IMR-90 (cell line): ENCODE results near the gene ADAM12.

Experiments
- MAFK ChIP-seq: IDR thresholded peaks from 2 replicates; pipeline ENCODE4 v1.6.1; 2012; ENCODE audit warnings: low read depth, low read length, improper control_type of control experiment
- MXI1 ChIP-seq: IDR thresholded peaks from 2 replicates; pipeline ENCODE4 v1.6.1; 2012; ENCODE audit warnings: low read depth, mild to moderate bottlenecking, low read length, moderate library complexity, borderline replicate concordance
- POLR2A ChIP-seq: IDR thresholded peaks from 2 replicates; pipeline ENCODE4 v1.6.1; 2012; ENCODE audit warnings: mild to moderate bottlenecking, low read depth, low read length
- RAD21 ChIP-seq: IDR thresholded peaks from 2 replicates; pipeline ENCODE4 v1.6.1; 2012; ENCODE audit warnings: low read length, improper control_type of control experiment
- RCOR1 ChIP-seq: IDR thresholded peaks from 2 replicates; pipeline ENCODE4 v1.6.1; 2012; ENCODE audit warnings: mild to moderate bottlenecking, low read length, improper control_type of control experiment; ENCODE audit not compliant: insufficient replicate concordance
- RFX5 ChIP-seq: IDR thresholded peaks from 2 replicates; pipeline ENCODE4 v1.8.0; 2012; ENCODE audit warnings: low read depth, mild to moderate bottlenecking, low read length, moderate library complexity
- SMC3 ChIP-seq: fragments of 150-350 bp; IDR thresholded peaks from 2 replicates; pipeline ENCODE4 v1.6.1; 2016; ENCODE audit warnings: low read depth, mild to moderate bottlenecking, antibody characterized with exemption, low read length, moderate library complexity
- TF ChIP-seq, protein P1 (sequence below): conservative IDR thresholded peaks from 2 replicates; pipeline ENCODE4 v1.5.1; 2012; ENCODE audit warnings: mild to moderate bottlenecking, low read depth, low read length, improper control_type of control experiment
- TF ChIP-seq, protein P2 (sequence below): fragments of 150-350 bp; IDR thresholded peaks from 2 replicates; pipeline ENCODE4 v1.6.1; 2017; ENCODE audit warnings: mild to moderate bottlenecking, antibody characterized with exemption, low read length, low read depth

DNA sequence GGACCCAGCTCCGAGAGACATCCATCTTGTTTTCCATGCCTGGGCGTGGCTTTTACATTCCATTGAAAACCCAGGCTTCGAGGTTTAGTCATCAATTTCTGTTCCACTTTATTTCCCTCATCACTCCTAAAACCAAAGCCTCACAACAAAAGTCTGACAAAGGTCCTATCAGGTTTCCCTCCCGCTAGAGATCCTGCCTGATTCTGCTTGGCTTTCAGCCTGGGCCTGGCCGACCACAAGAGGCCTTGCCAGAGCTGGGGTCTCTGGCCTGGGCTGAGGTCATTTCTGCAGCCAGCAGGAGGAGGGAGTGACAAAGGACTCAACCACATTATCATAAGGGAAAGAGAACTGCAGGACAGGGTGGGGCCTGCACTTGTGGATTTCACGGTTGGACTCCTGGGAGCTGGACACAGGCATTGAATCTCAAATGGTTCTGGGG lies 324.9 kb downstream of the ADAM12 start:
- TF ChIP-seq, protein P1, sequence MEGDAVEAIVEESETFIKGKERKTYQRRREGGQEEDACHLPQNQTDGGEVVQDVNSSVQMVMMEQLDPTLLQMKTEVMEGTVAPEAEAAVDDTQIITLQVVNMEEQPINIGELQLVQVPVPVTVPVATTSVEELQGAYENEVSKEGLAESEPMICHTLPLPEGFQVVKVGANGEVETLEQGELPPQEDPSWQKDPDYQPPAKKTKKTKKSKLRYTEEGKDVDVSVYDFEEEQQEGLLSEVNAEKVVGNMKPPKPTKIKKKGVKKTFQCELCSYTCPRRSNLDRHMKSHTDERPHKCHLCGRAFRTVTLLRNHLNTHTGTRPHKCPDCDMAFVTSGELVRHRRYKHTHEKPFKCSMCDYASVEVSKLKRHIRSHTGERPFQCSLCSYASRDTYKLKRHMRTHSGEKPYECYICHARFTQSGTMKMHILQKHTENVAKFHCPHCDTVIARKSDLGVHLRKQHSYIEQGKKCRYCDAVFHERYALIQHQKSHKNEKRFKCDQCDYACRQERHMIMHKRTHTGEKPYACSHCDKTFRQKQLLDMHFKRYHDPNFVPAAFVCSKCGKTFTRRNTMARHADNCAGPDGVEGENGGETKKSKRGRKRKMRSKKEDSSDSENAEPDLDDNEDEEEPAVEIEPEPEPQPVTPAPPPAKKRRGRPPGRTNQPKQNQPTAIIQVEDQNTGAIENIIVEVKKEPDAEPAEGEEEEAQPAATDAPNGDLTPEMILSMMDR = no peak
- TF ChIP-seq MAFK (no peak), RAD21 (no peak), POLR2A (no peak), RCOR1 (no peak), SMC3 (no peak), MXI1 (no peak), RFX5 (no peak)
- TF ChIP-seq, protein P2, sequence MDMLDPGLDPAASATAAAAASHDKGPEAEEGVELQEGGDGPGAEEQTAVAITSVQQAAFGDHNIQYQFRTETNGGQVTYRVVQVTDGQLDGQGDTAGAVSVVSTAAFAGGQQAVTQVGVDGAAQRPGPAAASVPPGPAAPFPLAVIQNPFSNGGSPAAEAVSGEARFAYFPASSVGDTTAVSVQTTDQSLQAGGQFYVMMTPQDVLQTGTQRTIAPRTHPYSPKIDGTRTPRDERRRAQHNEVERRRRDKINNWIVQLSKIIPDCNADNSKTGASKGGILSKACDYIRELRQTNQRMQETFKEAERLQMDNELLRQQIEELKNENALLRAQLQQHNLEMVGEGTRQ = no peak
